WTC11 (cell line): Measurements from ENCODE around the gene DNM3. TPM values are rescaled to one million over a fixed set of nuclear protein-coding genes. Genes with fewer than 3 reads are reported as not detected.

Experiments
- ATAC-seq: fragments of 200-7000 bp; cut with Tn5 transposase; 2 replicates; pipeline ENCODE4 v1.10.0; 2021; ENCODE audit warnings: mild to moderate bottlenecking, moderate library complexity
- CTCF ChIA-PET: fragments of 300-600 bp; sonication (Branson Sonifier 250); formaldehyde crosslinking; loops from one replicate; lab custom pipeline; 2021; ENCODE audit warnings: antibody characterized with exemption; lab: Charles Lee
- POLR2A ChIA-PET: fragments of 350-600 bp; sonication (Branson Sonifier 250); formaldehyde crosslinking; loops from one replicate; lab custom pipeline; 2021; ENCODE audit warnings: antibody characterized with exemption; lab: Charles Lee
- DNase-seq: peaks from one replicate; pipeline ENCODE4 v3.0.0; 2021; ENCODE audit warnings: low spot score
- H3K27ac Mint-ChIP-seq: 2 replicates; pipeline ENCODE4 v1.8.0; 2021; ENCODE audit warnings: mixed read lengths
- H3K27me3 Mint-ChIP-seq: 2 replicates; pipeline ENCODE4 v1.8.0; 2021; ENCODE audit warnings: low read depth, mild to moderate bottlenecking, moderate library complexity, mixed read lengths
- H3K36me3 Mint-ChIP-seq: 2 replicates; pipeline ENCODE4 v1.8.0; 2021; ENCODE audit warnings: mixed read lengths
- H3K4me1 Mint-ChIP-seq: 2 replicates; pipeline ENCODE4 v1.8.0; 2022; ENCODE audit warnings: mixed read lengths
- H3K4me3 Mint-ChIP-seq: 2 replicates; pipeline ENCODE4 v1.8.0; 2021; ENCODE audit warnings: mild to moderate bottlenecking, moderate library complexity, mixed read lengths
- H3K9me3 Mint-ChIP-seq: 2 replicates; pipeline ENCODE4 v1.8.0; 2021; ENCODE audit warnings: mixed read lengths
- ATF3 ChIP-seq: sonication (generic); formaldehyde crosslinking; conservative IDR thresholded peaks from 2 replicates; pipeline ENCODE4 v1.8.1; 2022; ENCODE audit warnings: mild to moderate bottlenecking, missing genetic modification reagents
- E2F4 ChIP-seq: sonication (generic); formaldehyde crosslinking; IDR thresholded peaks from 2 replicates; pipeline ENCODE4 v1.8.1; 2022; ENCODE audit warnings: low read depth, mild to moderate bottlenecking, moderate library complexity, missing genetic modification reagents, borderline replicate concordance
- ELF4 ChIP-seq: sonication (generic); formaldehyde crosslinking; IDR thresholded peaks from 2 replicates; pipeline ENCODE4 v1.8.1; 2022; ENCODE audit warnings: low read depth, mild to moderate bottlenecking, moderate library complexity, missing genetic modification reagents
- FOXP1 ChIP-seq: sonication (generic); formaldehyde crosslinking; IDR thresholded peaks from 2 replicates; pipeline ENCODE4 v1.8.0; 2022; ENCODE audit warnings: missing genetic modification reagents, mild to moderate bottlenecking, moderate library complexity, borderline replicate concordance
- MXD4 ChIP-seq: fragments of 250-450 bp; sonication (Bioruptor Pico); IDR thresholded peaks from 2 replicates; pipeline ENCODE4 v1.8.0; 2021; ENCODE audit warnings: mild to moderate bottlenecking, moderate library complexity, borderline replicate concordance
- RELA ChIP-seq: sonication (generic); formaldehyde crosslinking; IDR thresholded peaks from 2 replicates; pipeline ENCODE4 v1.8.1; 2022; ENCODE audit warnings: missing genetic modification reagents, mild to moderate bottlenecking, borderline replicate concordance
- SMAD3 ChIP-seq: sonication (generic); formaldehyde crosslinking; IDR thresholded peaks from 2 replicates; pipeline ENCODE4 v1.8.0; 2022; ENCODE audit warnings: missing genetic modification reagents, mild to moderate bottlenecking, borderline replicate concordance
- SOX15 ChIP-seq: fragments of 250-450 bp; sonication (Bioruptor Pico); IDR thresholded peaks from 2 replicates; pipeline ENCODE4 v1.9.0; 2021; ENCODE audit warnings: mild to moderate bottlenecking
- TEAD4 ChIP-seq: sonication (generic); formaldehyde crosslinking; IDR thresholded peaks from 2 replicates; pipeline ENCODE4 v1.8.0; 2022; ENCODE audit warnings: mild to moderate bottlenecking, missing genetic modification reagents
- ZBTB21 ChIP-seq: sonication (generic); formaldehyde crosslinking; IDR thresholded peaks from 2 replicates; pipeline ENCODE4 v1.8.1; 2023; ENCODE audit warnings: mild to moderate bottlenecking, missing genetic modification reagents, borderline replicate concordance
- ZMAT4 ChIP-seq: fragments of 250-450 bp; sonication (Bioruptor Pico); IDR thresholded peaks from 2 replicates; pipeline ENCODE4 v1.9.0; 2021; ENCODE audit warnings: mild to moderate bottlenecking
- ZNF138 ChIP-seq: sonication (generic); formaldehyde crosslinking; conservative IDR thresholded peaks from 2 replicates; pipeline ENCODE4 v1.8.1; 2022; ENCODE audit warnings: mild to moderate bottlenecking, moderate library complexity, missing genetic modification reagents
- ZNF416 ChIP-seq: fragments of 250-450 bp; sonication (Bioruptor Pico); IDR thresholded peaks from 2 replicates; pipeline ENCODE4 v1.9.0; 2021; ENCODE audit warnings: mild to moderate bottlenecking, inconsistent platforms
- ZNF532 ChIP-seq: fragments of 250-450 bp; sonication (Bioruptor Pico); IDR thresholded peaks from 2 replicates; pipeline ENCODE4 v1.9.0; 2021; ENCODE audit warnings: mild to moderate bottlenecking, borderline replicate concordance
- ZNF671 ChIP-seq: fragments of 250-450 bp; sonication (Bioruptor Pico); IDR thresholded peaks from 2 replicates; pipeline ENCODE4 v1.8.0; 2021; ENCODE audit warnings: mild to moderate bottlenecking
- total RNA-seq: library from RNA; stranded (reverse); gene quantifications from 3 replicates; pipeline ENCODE4 v1.2.3, GENCODE V29; 2021
- TF ChIP-seq, protein P1 (sequence below): sonication (generic); formaldehyde crosslinking; IDR thresholded peaks from 2 replicates; pipeline ENCODE4 v1.8.0; 2022; ENCODE audit warnings: mild to moderate bottlenecking, missing genetic modification reagents
- TF ChIP-seq, protein P2 (sequence below): sonication (generic); formaldehyde crosslinking; IDR thresholded peaks from 2 replicates; pipeline ENCODE4 v1.8.0; 2022; ENCODE audit warnings: mild to moderate bottlenecking, missing genetic modification reagents
- TF ChIP-seq, protein P3 (sequence below): sonication (generic); formaldehyde crosslinking; conservative IDR thresholded peaks from 2 replicates; pipeline ENCODE4 v1.8.1; 2023; ENCODE audit warnings: mild to moderate bottlenecking, low read depth, missing genetic modification reagents, moderate library complexity

Gene DNM3
- total RNA-seq, 1 experiment from 2014 or later: 1.9 TPM

DNA sequence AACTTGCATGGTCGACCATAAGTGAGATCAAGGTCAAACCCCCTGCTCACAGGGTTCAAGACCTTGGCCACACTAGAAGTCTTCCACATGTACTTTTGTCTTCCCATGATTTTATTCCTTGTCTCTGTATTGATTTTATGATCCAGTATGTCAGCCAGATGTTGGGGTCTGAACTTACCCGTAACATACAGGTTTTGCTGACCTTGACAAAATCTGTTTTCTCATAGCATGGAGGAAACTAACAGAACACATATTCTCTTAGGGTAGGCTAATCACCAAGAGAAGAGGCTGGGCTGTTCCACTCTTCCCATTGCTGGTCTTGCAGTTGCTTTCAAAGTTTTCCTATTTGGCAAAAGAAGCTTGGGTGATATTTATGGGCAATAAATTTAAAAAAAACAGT, 284.0 kb downstream of the DNM3 start:
- ChIA-PET POLR2A (no interaction called here), CTCF (interaction anchor here (1.5 kb wide), 1 partner anchor 17 kb away, joined by 3 read pairs; no protein-coding TSS in a partner anchor)

DNA sequence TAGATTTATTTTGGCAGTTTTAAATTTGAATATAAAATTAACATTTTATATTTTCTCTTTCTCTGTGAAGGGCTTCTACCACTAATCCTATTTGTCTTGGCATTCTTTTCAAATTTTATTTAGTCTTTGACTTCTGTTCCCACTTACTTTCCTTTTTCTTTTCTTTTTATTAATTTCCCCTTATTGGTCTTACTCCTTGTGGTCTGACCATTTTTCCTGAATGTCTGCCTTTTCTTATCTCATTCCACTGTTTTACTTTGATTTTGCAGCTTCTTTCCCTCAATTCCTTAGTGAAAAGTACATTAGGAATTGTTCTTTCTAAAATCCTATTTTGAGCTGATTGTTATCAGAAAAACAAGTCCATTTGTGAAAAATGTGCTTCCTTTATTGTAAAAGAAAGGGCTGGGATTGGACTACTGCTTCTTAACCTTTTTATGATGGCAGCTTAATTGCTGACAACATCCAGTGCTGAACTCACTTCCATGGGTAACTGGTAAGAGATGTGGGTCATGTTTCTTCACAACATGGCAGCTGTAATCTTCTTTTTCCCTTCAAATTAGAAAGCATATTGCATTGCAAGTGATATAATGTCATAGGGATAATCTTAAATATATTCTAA, 284.6 kb downstream of the DNM3 start:
- H3K4me1 Mint-ChIP-seq: no peaks in the 10 kb centered on the region
- no peak overlapping the region for H3K4me3 Mint-ChIP-seq
- H3K27me3 Mint-ChIP-seq: no peaks in the 10 kb centered on the region
- no peak overlapping the region for H3K27ac Mint-ChIP-seq
- POLR2A ChIA-PET: no interaction called here
- DNase-seq (no peak), ATAC-seq (no peak)
- no peaks in the 10 kb centered on the region for H3K36me3 Mint-ChIP-seq
- peaks cover 6% of the 10 kb centered on the region for H3K9me3 Mint-ChIP-seq
- CTCF ChIA-PET: interaction anchor here (1.5 kb wide), 1 partner anchor 18 kb away, joined by 3 read pairs; no protein-coding TSS in a partner anchor
- TF ChIP-seq ZNF416 (CRISPR knock-in tag) (no peak), FOXP1 (CRISPR knock-in tag) (no peak), MXD4 (CRISPR knock-in tag) (no peak), ZMAT4 (no peak), ELF4 (CRISPR knock-in tag) (no peak), ATF3 (CRISPR knock-in tag) (no peak), TEAD4 (no peak), ZNF671 (CRISPR knock-in tag) (no peak)
- TF ChIP-seq, protein P1, sequence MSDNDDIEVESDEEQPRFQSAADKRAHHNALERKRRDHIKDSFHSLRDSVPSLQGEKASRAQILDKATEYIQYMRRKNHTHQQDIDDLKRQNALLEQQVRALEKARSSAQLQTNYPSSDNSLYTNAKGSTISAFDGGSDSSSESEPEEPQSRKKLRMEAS (CRISPR knock-in tag): no peak
- TF ChIP-seq, protein P2, sequence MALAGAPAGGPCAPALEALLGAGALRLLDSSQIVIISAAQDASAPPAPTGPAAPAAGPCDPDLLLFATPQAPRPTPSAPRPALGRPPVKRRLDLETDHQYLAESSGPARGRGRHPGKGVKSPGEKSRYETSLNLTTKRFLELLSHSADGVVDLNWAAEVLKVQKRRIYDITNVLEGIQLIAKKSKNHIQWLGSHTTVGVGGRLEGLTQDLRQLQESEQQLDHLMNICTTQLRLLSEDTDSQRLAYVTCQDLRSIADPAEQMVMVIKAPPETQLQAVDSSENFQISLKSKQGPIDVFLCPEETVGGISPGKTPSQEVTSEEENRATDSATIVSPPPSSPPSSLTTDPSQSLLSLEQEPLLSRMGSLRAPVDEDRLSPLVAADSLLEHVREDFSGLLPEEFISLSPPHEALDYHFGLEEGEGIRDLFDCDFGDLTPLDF: no peak

More for the DNA sequence above, 284.0 kb downstream of the DNM3 start:
- Mint-ChIP-seq H3K27me3 (no peaks in the 10 kb centered on the region), H3K4me1 (no peaks in the 10 kb centered on the region), H3K27ac (no peak overlapping the region), H3K4me3 (no peak overlapping the region), H3K9me3 (peaks cover 6% of the 10 kb centered on the region), H3K36me3 (no peaks in the 10 kb centered on the region)
- no peak for ATAC-seq
- no peak for DNase-seq
- TF ChIP-seq RELA (no peak), SOX15 (CRISPR knock-in tag) (no peak), E2F4 (CRISPR knock-in tag) (no peak), ZBTB21 (CRISPR knock-in tag) (no peak), ZNF532 (CRISPR knock-in tag) (no peak), SMAD3 (CRISPR knock-in tag) (no peak), ZNF138 (CRISPR knock-in tag) (no peak), ZMAT4 (no peak)
- TF ChIP-seq, protein P3, sequence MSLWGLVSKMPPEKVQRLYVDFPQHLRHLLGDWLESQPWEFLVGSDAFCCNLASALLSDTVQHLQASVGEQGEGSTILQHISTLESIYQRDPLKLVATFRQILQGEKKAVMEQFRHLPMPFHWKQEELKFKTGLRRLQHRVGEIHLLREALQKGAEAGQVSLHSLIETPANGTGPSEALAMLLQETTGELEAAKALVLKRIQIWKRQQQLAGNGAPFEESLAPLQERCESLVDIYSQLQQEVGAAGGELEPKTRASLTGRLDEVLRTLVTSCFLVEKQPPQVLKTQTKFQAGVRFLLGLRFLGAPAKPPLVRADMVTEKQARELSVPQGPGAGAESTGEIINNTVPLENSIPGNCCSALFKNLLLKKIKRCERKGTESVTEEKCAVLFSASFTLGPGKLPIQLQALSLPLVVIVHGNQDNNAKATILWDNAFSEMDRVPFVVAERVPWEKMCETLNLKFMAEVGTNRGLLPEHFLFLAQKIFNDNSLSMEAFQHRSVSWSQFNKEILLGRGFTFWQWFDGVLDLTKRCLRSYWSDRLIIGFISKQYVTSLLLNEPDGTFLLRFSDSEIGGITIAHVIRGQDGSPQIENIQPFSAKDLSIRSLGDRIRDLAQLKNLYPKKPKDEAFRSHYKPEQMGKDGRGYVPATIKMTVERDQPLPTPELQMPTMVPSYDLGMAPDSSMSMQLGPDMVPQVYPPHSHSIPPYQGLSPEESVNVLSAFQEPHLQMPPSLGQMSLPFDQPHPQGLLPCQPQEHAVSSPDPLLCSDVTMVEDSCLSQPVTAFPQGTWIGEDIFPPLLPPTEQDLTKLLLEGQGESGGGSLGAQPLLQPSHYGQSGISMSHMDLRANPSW (CRISPR knock-in tag): no peak
